ENCODE data around the gene FGD2. TPM values are rescaled to one million over a fixed set of nuclear protein-coding genes. Genes with fewer than 3 reads are reported as not detected.

FGD2 gene
- total RNA-seq, 1 donor from 2014 or later: under 0.01 TPM

DNA sequence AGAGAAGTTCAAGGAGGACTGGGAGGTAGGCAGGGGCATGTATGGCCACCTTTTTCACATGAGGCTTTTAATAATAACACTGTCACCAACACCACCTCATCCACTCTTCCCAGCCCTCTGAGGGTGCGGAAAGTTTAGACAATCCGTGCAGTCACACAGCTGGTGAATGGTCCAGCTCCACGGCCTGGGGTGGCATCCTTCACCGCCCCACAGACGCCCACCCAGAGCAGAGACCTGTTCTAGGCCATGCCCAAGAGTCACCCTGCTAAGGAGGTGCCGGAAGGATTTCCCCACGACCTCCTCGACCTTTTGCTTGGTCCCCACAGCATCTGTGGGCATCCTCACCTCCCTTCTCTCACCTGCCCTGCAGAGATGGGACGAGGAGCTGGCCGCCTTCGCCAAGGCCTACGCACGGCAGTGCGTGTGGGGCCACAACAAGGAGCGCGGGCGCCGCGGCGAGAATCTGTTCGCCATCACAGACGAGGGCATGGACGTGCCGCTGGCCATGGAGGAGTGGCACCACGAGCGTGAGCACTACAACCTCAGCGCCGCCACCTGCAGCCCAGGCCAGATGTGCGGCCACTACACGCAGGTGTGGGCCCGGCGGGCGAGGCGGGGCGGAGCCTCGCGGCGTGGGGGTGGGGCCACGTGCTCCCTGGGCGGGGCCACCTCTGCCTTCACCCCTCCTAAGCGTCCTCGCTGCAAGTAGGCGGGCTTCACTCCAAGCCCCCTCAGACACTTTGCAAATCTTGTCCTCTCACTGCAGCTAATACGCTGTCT, 46.5 kb upstream of the FGD2 start:
- no peak for DNase-seq (ENCODE audit: low read depth)
- no peak for FAIRE-seq

DNA sequence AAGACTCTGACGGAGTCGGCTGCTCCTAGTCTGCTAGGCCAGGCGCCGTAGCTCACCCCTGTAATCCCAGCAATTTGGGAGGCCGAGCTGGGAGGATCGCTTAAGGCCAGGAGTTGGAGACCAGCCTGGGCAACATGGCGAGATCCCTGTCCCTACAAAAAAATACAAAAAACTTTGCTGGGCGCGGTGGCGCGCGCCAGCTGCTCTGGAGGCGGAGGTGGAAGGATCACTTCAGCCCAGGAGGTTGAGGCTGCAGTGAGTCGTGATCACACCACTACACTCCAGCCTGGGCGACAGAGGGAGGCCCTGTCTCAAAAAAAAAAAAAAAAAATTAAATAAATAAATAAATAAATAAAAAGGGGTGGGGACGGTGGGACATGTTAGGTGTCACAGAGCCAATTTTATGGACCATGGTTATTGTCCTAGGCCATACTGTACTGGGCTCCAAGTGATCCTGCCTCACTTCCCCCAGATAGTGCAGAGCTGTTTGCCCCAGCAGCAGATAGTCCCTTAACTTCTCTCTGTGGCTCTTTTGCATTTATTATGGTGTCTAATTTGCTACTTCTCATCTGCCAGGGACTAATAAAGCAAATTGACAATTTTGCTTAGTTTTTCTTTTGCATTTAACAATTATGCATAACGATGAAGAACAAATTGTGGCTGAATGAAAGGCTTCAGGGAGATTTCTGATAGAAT, 45.8 kb upstream of the FGD2 start:
- TF ChIP-seq, protein P1, sequence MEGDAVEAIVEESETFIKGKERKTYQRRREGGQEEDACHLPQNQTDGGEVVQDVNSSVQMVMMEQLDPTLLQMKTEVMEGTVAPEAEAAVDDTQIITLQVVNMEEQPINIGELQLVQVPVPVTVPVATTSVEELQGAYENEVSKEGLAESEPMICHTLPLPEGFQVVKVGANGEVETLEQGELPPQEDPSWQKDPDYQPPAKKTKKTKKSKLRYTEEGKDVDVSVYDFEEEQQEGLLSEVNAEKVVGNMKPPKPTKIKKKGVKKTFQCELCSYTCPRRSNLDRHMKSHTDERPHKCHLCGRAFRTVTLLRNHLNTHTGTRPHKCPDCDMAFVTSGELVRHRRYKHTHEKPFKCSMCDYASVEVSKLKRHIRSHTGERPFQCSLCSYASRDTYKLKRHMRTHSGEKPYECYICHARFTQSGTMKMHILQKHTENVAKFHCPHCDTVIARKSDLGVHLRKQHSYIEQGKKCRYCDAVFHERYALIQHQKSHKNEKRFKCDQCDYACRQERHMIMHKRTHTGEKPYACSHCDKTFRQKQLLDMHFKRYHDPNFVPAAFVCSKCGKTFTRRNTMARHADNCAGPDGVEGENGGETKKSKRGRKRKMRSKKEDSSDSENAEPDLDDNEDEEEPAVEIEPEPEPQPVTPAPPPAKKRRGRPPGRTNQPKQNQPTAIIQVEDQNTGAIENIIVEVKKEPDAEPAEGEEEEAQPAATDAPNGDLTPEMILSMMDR (IDR thresholded peaks at IDR 0.05; ENCODE audit: insufficient read depth, low read length, severe bottlenecking): no peak
- FAIRE-seq (no peak), DNase-seq (ENCODE audit: low read depth) (no peak)
- Histone ChIP-seq H3K27me3 (ENCODE audit: control insufficient read depth, insufficient read depth, low read length) (no peaks in the 10 kb centered on the region), H3K36me3 (ENCODE audit: control insufficient read depth, insufficient read depth, low read length) (no peaks in the 10 kb centered on the region), H3K4me3 (ENCODE audit: low read depth, low read length) (no peak overlapping the region)

More for the DNA sequence above, 46.5 kb upstream of the FGD2 start:
- Histone ChIP-seq H3K27me3 (ENCODE audit: control insufficient read depth, insufficient read depth, low read length) (no peaks in the 10 kb centered on the region), H3K4me3 (ENCODE audit: low read depth, low read length) (no peak overlapping the region), H3K36me3 (ENCODE audit: control insufficient read depth, insufficient read depth, low read length) (no peaks in the 10 kb centered on the region)
- TF ChIP-seq, protein P1 (IDR thresholded peaks at IDR 0.05; ENCODE audit: insufficient read depth, low read length, severe bottlenecking): no peak

DNA sequence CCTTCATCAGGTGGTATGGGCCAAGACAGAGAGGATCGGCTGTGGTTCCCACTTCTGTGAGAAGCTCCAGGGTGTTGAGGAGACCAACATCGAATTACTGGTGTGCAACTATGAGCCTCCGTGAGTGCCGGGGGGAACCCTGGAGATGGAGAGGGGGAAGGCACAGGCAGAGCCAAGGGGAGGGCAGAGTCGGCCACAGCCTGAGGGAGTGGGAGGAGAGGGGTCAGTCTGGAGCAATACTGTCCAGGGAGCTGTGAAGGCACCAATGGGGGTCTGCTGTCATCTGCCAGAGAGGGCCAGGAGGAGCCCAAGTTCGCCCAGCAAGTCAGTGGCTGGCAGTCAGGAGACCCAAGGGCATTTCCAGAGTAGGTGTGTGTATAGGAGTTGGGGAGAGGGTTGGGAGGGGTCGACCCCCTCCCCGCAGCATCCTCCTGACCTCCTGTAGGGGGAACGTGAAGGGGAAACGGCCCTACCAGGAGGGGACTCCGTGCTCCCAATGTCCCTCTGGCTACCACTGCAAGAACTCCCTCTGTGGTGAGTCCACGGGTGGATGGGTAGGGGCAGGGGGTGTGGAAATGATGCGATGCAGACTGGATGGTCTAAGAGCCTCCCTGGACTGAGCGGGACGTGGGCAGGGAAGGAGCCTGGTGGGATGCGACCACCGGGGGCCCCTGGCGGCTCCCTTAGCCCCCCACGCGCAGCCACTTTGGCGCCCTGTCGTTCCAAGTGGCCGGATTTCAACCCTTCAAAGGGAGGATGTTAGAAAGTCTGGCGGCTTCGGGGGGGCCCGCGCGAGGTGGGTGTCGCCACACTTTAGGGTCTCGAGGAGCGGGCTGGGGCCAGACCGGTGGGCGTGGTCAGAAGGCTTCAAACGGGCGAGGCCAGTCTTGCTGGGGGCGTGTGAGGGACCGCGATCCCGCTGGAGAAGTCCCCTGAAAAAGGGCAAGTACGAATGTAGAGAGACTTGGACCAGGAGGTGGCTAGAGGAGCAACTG, 43.7 kb upstream of the FGD2 start:
- no peak for FAIRE-seq
- TF ChIP-seq, protein P1 (IDR thresholded peaks at IDR 0.05; ENCODE audit: insufficient read depth, low read length, severe bottlenecking): no peak
- H3K27me3 ChIP-seq (ENCODE audit: control insufficient read depth, insufficient read depth, low read length): no peaks in the 10 kb centered on the region
- no peak for DNase-seq (ENCODE audit: low read depth)
- no peak overlapping the region for H3K4me3 ChIP-seq (ENCODE audit: low read depth, low read length)
- H3K36me3 ChIP-seq (ENCODE audit: control insufficient read depth, insufficient read depth, low read length): no peaks in the 10 kb centered on the region

DNA sequence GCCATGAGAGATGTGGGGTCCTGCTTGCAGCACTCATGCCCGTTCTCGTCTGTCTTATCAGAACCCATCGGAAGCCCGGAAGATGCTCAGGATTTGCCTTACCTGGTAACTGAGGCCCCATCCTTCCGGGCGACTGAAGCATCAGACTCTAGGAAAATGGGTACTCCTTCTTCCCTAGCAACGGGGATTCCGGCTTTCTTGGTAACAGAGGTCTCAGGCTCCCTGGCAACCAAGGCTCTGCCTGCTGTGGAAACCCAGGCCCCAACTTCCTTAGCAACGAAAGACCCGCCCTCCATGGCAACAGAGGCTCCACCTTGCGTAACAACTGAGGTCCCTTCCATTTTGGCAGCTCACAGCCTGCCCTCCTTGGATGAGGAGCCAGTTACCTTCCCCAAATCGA, 42.6 kb upstream of the FGD2 start:
- DNase-seq (ENCODE audit: low read depth): peak; percentile 43
- no peak for FAIRE-seq
- H3K27me3 ChIP-seq (ENCODE audit: control insufficient read depth, insufficient read depth, low read length): no peaks in the 10 kb centered on the region
- no peak overlapping the region for H3K4me3 ChIP-seq (ENCODE audit: low read depth, low read length)
- TF ChIP-seq, protein P1 (IDR thresholded peaks at IDR 0.05; ENCODE audit: insufficient read depth, low read length, severe bottlenecking): no peak
- peaks cover 7% of the 10 kb centered on the region for H3K36me3 ChIP-seq (ENCODE audit: control insufficient read depth, insufficient read depth, low read length)

DNA sequence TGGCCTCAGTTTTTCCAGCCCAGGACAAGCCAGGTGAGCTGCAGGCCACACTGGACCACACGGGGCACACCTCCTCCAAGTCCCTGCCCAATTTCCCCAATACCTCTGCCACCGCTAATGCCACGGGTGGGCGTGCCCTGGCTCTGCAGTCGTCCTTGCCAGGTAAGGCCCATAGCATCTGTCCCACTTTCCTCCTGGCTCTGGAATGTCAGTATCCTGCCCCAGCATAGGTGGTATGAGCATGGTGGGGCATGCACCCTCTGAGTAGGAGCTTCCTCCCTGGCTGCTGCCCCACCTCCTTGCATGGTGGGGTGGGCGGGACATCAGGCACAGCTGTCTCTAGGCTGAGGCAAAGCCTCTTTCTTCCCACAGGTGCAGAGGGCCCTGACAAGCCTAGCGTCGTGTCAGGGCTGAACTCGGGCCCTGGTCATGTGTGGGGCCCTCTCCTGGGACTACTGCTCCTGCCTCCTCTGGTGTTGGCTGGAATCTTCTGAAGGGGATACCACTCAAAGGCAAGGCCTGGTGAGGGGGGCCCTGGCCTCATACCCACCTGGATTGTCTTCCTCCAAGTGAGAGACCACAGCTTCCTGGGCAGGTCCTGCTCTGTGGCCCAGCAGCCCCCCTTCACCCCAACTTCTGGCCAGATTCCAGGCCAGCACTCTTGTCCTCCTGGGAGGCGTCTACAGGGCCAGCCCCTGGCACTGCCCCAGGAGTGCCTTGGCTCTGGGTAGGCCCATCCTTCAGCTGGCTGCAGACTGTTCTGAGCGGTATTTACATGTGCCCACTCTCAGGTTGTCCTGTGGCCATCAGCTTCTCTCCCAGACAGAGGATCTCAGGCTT, 41.8 kb upstream of the FGD2 start:
- no peaks in the 10 kb centered on the region for H3K27me3 ChIP-seq (ENCODE audit: control insufficient read depth, insufficient read depth, low read length)
- peaks cover 11% of the 10 kb centered on the region for H3K36me3 ChIP-seq (ENCODE audit: control insufficient read depth, insufficient read depth, low read length)
- no peak overlapping the region for H3K4me3 ChIP-seq (ENCODE audit: low read depth, low read length)
- TF ChIP-seq, protein P1 (IDR thresholded peaks at IDR 0.05; ENCODE audit: insufficient read depth, low read length, severe bottlenecking): no peak
- no peak for FAIRE-seq
- peak; percentile 58 for DNase-seq (ENCODE audit: low read depth)

All from bronchial epithelial cell (primary cell).